Fibroblast of lung (primary cell): Measurements from ENCODE around the gene KRTAP10-5.

Experiments used
- EZH2 ChIP-seq: IDR thresholded peaks from 2 replicates; pipeline ENCODE4 v1.5.1; 2012; ENCODE audit warnings: low read length, control low read depth, mild to moderate bottlenecking; ENCODE audit errors: missing control alignments
- TF ChIP-seq, protein P1 (sequence below), 2 donors: IDR thresholded peaks in 1 of 2; conservative IDR thresholded peaks in 1 of 2; 1 replicate in 1 of 2; 2 replicates in 1 of 2; pipeline ENCODE4 v1.5.1; 2011 to 2012; ENCODE audit warnings: low read length in 2 of 2, control low read depth in 1 of 2, inconsistent platforms in 1 of 2, low read depth in 1 of 2, mild to moderate bottlenecking in 1 of 2

DNA sequence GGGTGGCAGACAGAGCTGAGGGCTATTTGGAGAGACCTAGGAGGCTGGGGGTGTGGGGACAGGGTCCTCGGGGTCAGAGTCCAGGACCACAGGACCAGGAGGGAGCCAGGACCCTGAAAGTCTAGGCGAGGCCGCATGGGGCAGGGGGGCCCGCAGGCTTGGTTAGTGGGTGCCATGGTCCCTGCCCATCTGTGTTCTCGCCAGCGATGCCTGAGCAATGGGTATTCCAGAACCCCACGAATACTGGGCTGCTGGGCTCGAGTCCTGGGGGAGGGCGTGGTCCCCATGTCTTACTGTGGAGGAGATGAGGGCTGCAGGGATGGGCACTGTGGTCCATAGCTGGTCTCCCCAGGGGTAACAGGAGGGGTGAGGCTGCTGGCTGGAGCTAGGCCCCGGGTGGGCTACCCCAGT, 9.9 kb upstream of the KRTAP10-5 start:
- TF ChIP-seq, protein P1, sequence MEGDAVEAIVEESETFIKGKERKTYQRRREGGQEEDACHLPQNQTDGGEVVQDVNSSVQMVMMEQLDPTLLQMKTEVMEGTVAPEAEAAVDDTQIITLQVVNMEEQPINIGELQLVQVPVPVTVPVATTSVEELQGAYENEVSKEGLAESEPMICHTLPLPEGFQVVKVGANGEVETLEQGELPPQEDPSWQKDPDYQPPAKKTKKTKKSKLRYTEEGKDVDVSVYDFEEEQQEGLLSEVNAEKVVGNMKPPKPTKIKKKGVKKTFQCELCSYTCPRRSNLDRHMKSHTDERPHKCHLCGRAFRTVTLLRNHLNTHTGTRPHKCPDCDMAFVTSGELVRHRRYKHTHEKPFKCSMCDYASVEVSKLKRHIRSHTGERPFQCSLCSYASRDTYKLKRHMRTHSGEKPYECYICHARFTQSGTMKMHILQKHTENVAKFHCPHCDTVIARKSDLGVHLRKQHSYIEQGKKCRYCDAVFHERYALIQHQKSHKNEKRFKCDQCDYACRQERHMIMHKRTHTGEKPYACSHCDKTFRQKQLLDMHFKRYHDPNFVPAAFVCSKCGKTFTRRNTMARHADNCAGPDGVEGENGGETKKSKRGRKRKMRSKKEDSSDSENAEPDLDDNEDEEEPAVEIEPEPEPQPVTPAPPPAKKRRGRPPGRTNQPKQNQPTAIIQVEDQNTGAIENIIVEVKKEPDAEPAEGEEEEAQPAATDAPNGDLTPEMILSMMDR (conservative IDR thresholded peaks at IDR 0.05 in 1 of 2, IDR thresholded peaks at IDR 0.05 in 1 of 2; ENCODE audit: low read depth in 1 of 2, low read length in 2 of 2), result no peak
- no peak for TF ChIP-seq EZH2
